A549 (cell line): ENCODE results near the gene STAT4.

ENCODE experiments used
- CBX2 ChIP-seq: fragments of 200-600 bp; sonication (generic); IDR thresholded peaks from 2 replicates; pipeline ENCODE4 v1.6.1; 2016; ENCODE audit warnings: low read depth, mild to moderate bottlenecking, borderline replicate concordance
- CTCF ChIP-seq: fragments of >200 bp; sonication (Bioruptor Twin); formaldehyde crosslinking; IDR thresholded peaks from 3 replicates; pipeline ENCODE4 v1.5.1; 2016
- JUNB ChIP-seq: fragments of >200 bp; sonication (Bioruptor Twin); formaldehyde crosslinking; IDR thresholded peaks from 2 replicates; pipeline ENCODE4 v1.6.1; 2016

- TF ChIP-seq CTCF (no peak), CBX2 (no peak), JUNB (no peak)
Measured at GRCh38 chr2:191114403-191114886, 36.3 kb downstream of the STAT4 start.
